ENCODE data around the gene UBP1.

UBP1 gene

DNA sequence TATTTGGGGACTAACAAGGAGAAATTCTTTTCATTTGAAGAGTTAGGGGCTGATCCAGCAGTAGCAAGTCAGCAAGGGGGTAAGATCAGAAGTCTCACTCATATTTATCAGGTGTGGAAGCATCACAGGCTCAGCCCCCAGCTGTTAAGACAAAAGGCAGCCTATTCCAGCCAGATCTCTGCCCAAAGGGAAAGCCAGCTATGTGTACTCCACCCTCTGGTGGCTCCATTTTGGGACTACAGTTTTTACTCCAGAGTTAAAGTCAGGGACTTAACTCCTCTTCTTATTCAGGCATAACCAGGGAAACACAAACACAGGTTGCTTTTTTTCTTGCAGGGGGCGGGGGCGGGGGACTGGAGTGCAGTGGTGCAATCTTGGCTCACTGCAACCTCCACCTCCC, 19.2 kb downstream of the UBP1 start:
- CTCF ChIA-PET, result interaction anchor here (0.7 to 1.0 kb wide), 2 partner anchors 346 to 347 kb away, joined by 3 read pairs; no protein-coding TSS in a partner anchor
- TF ChIP-seq ZNF623 (tag by site-specific recombination; IDR thresholded peaks at IDR 0.05) (no peak), ZNF514 (tag by site-specific recombination; IDR thresholded peaks at IDR 0.05) (no peak), ZNF544 (tag by site-specific recombination; IDR thresholded peaks at IDR 0.05) (no peak), ZNF24 (tag by site-specific recombination; IDR thresholded peaks at IDR 0.05) (no peak), OVOL3 (tag by site-specific recombination; IDR thresholded peaks at IDR 0.05) (no peak), HOXD13 (CRISPR knock-in tag; IDR thresholded peaks at IDR 0.05; ENCODE audit: borderline replicate concordance) (no peak), GLIS1 (tag by site-specific recombination; IDR thresholded peaks at IDR 0.05) (no peak), SALL2 (tag by site-specific recombination; IDR thresholded peaks at IDR 0.05; ENCODE audit: borderline replicate concordance) (no peak), ZNF596 (tag by site-specific recombination; IDR thresholded peaks at IDR 0.05) (no peak), ZSCAN23 (tag by site-specific recombination; IDR thresholded peaks at IDR 0.05) (no peak), ZNF19 (tag by site-specific recombination; IDR thresholded peaks at IDR 0.05; ENCODE audit: low read depth) (no peak), ZNF121 (tag by site-specific recombination; IDR thresholded peaks at IDR 0.05) (no peak), ZNF548 (tag by site-specific recombination; IDR thresholded peaks at IDR 0.05) (no peak), ZNF777 (tag by site-specific recombination; IDR thresholded peaks at IDR 0.05; ENCODE audit: borderline replicate concordance) (no peak), SETDB1 (IDR thresholded peaks at IDR 0.05; ENCODE audit: insufficient read length, low read length) (no peak), ZNF214 (tag by site-specific recombination; IDR thresholded peaks at IDR 0.05; ENCODE audit: borderline replicate concordance) (no peak)
- TF ChIP-seq, protein P1, sequence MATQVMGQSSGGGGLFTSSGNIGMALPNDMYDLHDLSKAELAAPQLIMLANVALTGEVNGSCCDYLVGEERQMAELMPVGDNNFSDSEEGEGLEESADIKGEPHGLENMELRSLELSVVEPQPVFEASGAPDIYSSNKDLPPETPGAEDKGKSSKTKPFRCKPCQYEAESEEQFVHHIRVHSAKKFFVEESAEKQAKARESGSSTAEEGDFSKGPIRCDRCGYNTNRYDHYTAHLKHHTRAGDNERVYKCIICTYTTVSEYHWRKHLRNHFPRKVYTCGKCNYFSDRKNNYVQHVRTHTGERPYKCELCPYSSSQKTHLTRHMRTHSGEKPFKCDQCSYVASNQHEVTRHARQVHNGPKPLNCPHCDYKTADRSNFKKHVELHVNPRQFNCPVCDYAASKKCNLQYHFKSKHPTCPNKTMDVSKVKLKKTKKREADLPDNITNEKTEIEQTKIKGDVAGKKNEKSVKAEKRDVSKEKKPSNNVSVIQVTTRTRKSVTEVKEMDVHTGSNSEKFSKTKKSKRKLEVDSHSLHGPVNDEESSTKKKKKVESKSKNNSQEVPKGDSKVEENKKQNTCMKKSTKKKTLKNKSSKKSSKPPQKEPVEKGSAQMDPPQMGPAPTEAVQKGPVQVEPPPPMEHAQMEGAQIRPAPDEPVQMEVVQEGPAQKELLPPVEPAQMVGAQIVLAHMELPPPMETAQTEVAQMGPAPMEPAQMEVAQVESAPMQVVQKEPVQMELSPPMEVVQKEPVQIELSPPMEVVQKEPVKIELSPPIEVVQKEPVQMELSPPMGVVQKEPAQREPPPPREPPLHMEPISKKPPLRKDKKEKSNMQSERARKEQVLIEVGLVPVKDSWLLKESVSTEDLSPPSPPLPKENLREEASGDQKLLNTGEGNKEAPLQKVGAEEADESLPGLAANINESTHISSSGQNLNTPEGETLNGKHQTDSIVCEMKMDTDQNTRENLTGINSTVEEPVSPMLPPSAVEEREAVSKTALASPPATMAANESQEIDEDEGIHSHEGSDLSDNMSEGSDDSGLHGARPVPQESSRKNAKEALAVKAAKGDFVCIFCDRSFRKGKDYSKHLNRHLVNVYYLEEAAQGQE (tag by site-specific recombination; IDR thresholded peaks at IDR 0.05), result no peak
- TF ChIP-seq, protein P2, sequence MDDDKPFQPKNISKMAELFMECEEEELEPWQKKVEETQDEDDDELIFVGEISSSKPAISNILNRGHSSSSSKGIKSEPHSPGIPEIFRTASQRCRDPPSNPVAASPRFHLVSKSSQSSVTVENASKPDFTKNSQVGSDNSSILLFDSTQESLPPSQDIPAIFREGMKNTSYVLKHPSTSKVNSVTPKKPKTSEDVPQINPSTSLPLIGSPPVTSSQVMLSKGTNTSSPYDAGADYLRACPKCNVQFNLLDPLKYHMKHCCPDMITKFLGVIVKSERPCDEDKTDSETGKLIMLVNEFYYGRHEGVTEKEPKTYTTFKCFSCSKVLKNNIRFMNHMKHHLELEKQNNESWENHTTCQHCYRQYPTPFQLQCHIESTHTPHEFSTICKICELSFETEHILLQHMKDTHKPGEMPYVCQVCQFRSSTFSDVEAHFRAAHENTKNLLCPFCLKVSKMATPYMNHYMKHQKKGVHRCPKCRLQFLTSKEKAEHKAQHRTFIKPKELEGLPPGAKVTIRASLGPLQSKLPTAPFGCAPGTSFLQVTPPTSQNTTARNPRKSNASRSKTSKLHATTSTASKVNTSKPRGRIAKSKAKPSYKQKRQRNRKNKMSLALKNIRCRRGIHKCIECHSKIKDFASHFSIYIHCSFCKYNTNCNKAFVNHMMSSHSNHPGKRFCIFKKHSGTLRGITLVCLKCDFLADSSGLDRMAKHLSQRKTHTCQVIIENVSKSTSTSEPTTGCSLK (tag by site-specific recombination; IDR thresholded peaks at IDR 0.05), result no peak
- TF ChIP-seq, protein P3, sequence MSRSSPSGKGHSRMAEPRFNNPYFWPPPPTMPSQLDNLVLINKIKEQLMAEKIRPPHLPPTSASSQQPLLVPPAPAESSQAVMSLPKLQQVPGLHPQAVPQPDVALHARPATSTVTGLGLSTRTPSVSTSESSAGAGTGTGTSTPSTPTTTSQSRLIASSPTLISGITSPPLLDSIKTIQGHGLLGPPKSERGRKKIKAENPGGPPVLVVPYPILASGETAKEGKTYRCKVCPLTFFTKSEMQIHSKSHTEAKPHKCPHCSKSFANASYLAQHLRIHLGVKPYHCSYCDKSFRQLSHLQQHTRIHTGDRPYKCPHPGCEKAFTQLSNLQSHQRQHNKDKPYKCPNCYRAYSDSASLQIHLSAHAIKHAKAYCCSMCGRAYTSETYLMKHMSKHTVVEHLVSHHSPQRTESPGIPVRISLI (tag by site-specific recombination; IDR thresholded peaks at IDR 0.05), result no peak
- Histone ChIP-seq H3K36me3 (ENCODE audit: control insufficient read depth in 2 of 2, insufficient read depth in 1 of 2, low read length in 2 of 2) (peaks cover 19 to 42% of the 10 kb centered on the region in 2 experiments), H3K27ac (ENCODE audit: extremely low read depth, low read depth, low read length) (no peak overlapping the region), H3K9me3 (ENCODE audit: control insufficient read depth, insufficient read depth, low read depth, low read length) (no peaks in the 10 kb centered on the region), H3K4me1 (ENCODE audit: control insufficient read depth, insufficient read depth, low read length) (no peaks in the 10 kb centered on the region), H3K4me3 (ENCODE audit: low read depth, low read length) (no peak overlapping the region)
- POLR2A ChIA-PET, result no interaction called here

DNA sequence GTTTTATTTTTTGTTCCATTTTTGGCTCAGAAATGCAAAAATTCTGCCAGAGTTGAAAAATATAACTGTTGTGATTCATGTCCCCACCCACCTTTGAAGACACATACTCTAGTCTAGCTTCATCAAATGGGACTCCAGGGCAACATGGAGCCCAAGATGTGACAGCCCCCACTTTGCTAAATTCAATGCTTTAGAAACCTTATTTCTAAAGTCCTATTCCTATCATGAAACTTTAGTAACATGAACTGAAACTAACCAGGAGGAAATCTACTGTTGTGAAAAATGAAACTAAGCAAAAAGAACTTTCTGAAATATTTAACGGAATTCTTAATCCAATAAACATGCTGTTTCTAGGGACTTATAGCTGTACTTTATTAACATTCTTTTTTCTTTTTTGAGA, 20.3 kb downstream of the UBP1 start:
- POLR2A ChIA-PET, result no interaction called here
- no peaks in the 10 kb centered on the region for H3K9me3 ChIP-seq (ENCODE audit: control insufficient read depth, insufficient read depth, low read depth, low read length)
- no peak overlapping the region for H3K27ac ChIP-seq (ENCODE audit: extremely low read depth, low read depth, low read length)
- no peak overlapping the region for H3K4me3 ChIP-seq (ENCODE audit: low read depth, low read length)
- H3K4me1 ChIP-seq (ENCODE audit: control insufficient read depth, insufficient read depth, low read length), result no peaks in the 10 kb centered on the region
- peaks cover 19 to 46% of the 10 kb centered on the region in 2 experiments for H3K36me3 ChIP-seq (ENCODE audit: control insufficient read depth in 2 of 2, insufficient read depth in 1 of 2, low read length in 2 of 2)
- CTCF ChIA-PET, result no interaction called here
- TF ChIP-seq SALL2 (tag by site-specific recombination; IDR thresholded peaks at IDR 0.05; ENCODE audit: borderline replicate concordance), result no peak
- TF ChIP-seq, protein P4, sequence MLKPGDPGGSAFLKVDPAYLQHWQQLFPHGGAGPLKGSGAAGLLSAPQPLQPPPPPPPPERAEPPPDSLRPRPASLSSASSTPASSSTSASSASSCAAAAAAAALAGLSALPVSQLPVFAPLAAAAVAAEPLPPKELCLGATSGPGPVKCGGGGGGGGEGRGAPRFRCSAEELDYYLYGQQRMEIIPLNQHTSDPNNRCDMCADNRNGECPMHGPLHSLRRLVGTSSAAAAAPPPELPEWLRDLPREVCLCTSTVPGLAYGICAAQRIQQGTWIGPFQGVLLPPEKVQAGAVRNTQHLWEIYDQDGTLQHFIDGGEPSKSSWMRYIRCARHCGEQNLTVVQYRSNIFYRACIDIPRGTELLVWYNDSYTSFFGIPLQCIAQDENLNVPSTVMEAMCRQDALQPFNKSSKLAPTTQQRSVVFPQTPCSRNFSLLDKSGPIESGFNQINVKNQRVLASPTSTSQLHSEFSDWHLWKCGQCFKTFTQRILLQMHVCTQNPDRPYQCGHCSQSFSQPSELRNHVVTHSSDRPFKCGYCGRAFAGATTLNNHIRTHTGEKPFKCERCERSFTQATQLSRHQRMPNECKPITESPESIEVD (tag by site-specific recombination; IDR thresholded peaks at IDR 0.05), result no peak
- TF ChIP-seq SETDB1 (IDR thresholded peaks at IDR 0.05; ENCODE audit: insufficient read length, low read length), result no peak
- TF ChIP-seq, protein P5, sequence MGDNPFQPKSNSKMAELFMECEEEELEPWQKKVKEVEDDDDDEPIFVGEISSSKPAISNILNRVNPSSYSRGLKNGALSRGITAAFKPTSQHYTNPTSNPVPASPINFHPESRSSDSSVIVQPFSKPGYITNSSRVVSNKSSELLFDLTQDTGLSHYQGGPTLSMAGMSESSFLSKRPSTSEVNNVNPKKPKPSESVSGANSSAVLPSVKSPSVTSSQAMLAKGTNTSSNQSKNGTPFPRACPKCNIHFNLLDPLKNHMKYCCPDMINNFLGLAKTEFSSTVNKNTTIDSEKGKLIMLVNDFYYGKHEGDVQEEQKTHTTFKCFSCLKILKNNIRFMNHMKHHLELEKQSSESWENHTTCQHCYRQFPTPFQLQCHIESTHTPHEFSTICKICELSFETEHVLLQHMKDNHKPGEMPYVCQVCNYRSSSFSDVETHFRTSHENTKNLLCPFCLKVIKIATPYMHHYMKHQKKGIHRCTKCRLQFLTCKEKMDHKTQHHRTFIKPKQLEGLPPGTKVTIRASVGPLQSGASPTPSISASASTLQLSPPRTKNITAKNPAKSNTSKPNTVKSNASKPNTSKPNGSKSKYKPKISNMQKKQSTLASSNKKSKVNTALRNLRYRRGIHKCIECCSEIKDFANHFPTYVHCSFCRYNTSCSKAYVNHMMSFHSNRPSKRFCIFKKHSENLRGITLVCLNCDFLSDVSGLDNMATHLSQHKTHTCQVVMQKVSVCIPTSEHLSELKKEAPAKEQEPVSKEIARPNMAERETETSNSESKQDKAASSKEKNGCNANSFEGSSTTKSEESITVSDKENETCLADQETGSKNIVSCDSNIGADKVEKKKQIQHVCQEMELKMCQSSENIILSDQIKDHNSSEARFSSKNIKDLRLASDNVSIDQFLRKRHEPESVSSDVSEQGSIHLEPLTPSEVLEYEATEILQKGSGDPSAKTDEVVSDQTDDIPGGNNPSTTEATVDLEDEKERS (tag by site-specific recombination; IDR thresholded peaks at IDR 0.05), result no peak
- TF ChIP-seq ZNF157 (tag by site-specific recombination; IDR thresholded peaks at IDR 0.05), result no peak
- no peak for TF ChIP-seq ZNF169 (tag by site-specific recombination; IDR thresholded peaks at IDR 0.05)
- no peak for TF ChIP-seq ZNF394 (tag by site-specific recombination; IDR thresholded peaks at IDR 0.05; ENCODE audit: borderline replicate concordance)
